Measurements from ENCODE around the gene DRD2.

The DRD2 gene

DNA sequence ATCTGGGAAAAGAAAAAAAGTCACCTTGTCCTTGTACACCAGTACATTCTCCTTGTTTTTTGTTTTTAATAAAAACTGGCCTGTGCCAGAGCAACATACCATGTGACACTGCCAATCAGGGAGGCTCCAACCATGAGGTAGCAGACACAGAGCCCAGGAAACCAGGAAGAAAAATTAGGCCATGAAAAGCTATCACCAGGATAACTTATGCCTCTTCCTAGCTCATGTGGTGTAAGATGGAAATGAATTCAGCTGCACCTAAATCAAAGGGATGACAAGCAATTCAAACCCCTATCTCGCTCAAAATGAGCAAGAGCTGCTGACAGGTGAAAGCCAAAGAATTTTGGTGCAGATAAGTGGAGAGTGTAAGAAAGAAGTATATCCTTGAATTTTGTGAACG lies 7.7 kb downstream of the DRD2 start:
- Histone ChIP-seq H3K27me3 (ENCODE audit: control insufficient read depth in 1 of 2, insufficient read depth in 2 of 2, low read length in 2 of 2) (no peaks in the 10 kb centered on the region), H3K9me3 (ENCODE audit: control insufficient read depth in 1 of 2, low read length in 2 of 2) (no peaks in the 10 kb centered on the region), H3K36me3 (ENCODE audit: control insufficient read depth in 1 of 2, insufficient read depth in 2 of 2, low read length in 2 of 2) (no peaks in the 10 kb centered on the region), H3K4me3 (ENCODE audit: low read depth in 1 of 2, low read length in 2 of 2) (no peak overlapping the region), H3K27ac (ENCODE audit: low read depth, low read length) (no peak overlapping the region), H3K9ac (ENCODE audit: low read depth in 1 of 2, low read length in 2 of 2) (no peak overlapping the region), H3K4me1 (ENCODE audit: control insufficient read depth in 1 of 2, insufficient read depth in 2 of 2, low read length in 2 of 2) (no peaks in the 10 kb centered on the region)

GRCh38 chr11:113465786-113466185 lies 9.4 kb downstream of the DRD2 start:
- Histone ChIP-seq H3K9me3 (ENCODE audit: control insufficient read depth in 1 of 2, low read length in 2 of 2) (no peaks in the 10 kb centered on the region), H3K36me3 (ENCODE audit: control insufficient read depth in 1 of 2, insufficient read depth in 2 of 2, low read length in 2 of 2) (no peaks in the 10 kb centered on the region), H3K4me1 (ENCODE audit: control insufficient read depth in 1 of 2, insufficient read depth in 2 of 2, low read length in 2 of 2) (no peaks in the 10 kb centered on the region), H3K9ac (ENCODE audit: low read depth in 1 of 2, low read length in 2 of 2) (no peak overlapping the region), H3K27me3 (ENCODE audit: control insufficient read depth in 1 of 2, insufficient read depth in 2 of 2, low read length in 2 of 2) (no peaks in the 10 kb centered on the region), H3K27ac (ENCODE audit: low read depth, low read length) (no peak overlapping the region), H3K4me3 (ENCODE audit: low read depth in 1 of 2, low read length in 2 of 2) (no peak overlapping the region)

- H3K9ac ChIP-seq (ENCODE audit: low read depth in 1 of 2, low read length in 2 of 2) = no peak overlapping the region
Measured at GRCh38 chr11:113464416-113464815, 10.8 kb downstream of the DRD2 start.

GRCh38 chr11:113462830-113463229 lies 12.4 kb downstream of the DRD2 start:
- H3K4me3 ChIP-seq (ENCODE audit: low read depth in 1 of 2, low read length in 2 of 2) = no peak overlapping the region
- H3K27ac ChIP-seq (ENCODE audit: low read depth, low read length) = no peak overlapping the region
- peaks cover 0 to 7% of the 10 kb centered on the region in 2 donors for H3K27me3 ChIP-seq (ENCODE audit: control insufficient read depth in 1 of 2, insufficient read depth in 2 of 2, low read length in 2 of 2)
- no peaks in the 10 kb centered on the region for H3K9me3 ChIP-seq (ENCODE audit: control insufficient read depth in 1 of 2, low read length in 2 of 2)
- H3K9ac ChIP-seq (ENCODE audit: low read depth in 1 of 2, low read length in 2 of 2) = no peak overlapping the region
- H3K4me1 ChIP-seq (ENCODE audit: control insufficient read depth in 1 of 2, insufficient read depth in 2 of 2, low read length in 2 of 2) = peaks cover 0 to 13% of the 10 kb centered on the region in 2 donors
- no peaks in the 10 kb centered on the region for H3K36me3 ChIP-seq (ENCODE audit: control insufficient read depth in 1 of 2, insufficient read depth in 2 of 2, low read length in 2 of 2)

More at GRCh38 chr11:113464416-113464815, 10.8 kb downstream of the DRD2 start:
- H3K4me3 ChIP-seq (ENCODE audit: low read depth in 1 of 2, low read length in 2 of 2) = no peak overlapping the region
- H3K4me1 ChIP-seq (ENCODE audit: control insufficient read depth in 1 of 2, insufficient read depth in 2 of 2, low read length in 2 of 2) = no peaks in the 10 kb centered on the region
- peaks cover 0 to 7% of the 10 kb centered on the region in 2 donors for H3K27me3 ChIP-seq (ENCODE audit: control insufficient read depth in 1 of 2, insufficient read depth in 2 of 2, low read length in 2 of 2)
- no peaks in the 10 kb centered on the region for H3K36me3 ChIP-seq (ENCODE audit: control insufficient read depth in 1 of 2, insufficient read depth in 2 of 2, low read length in 2 of 2)
- H3K27ac ChIP-seq (ENCODE audit: low read depth, low read length) = no peak overlapping the region
- no peaks in the 10 kb centered on the region for H3K9me3 ChIP-seq (ENCODE audit: control insufficient read depth in 1 of 2, low read length in 2 of 2)

GRCh38 chr11:113461639-113462038 lies 13.6 kb downstream of the DRD2 start:
- Histone ChIP-seq H3K4me3 (ENCODE audit: low read depth in 1 of 2, low read length in 2 of 2) (no peak overlapping the region), H3K4me1 (ENCODE audit: control insufficient read depth in 1 of 2, insufficient read depth in 2 of 2, low read length in 2 of 2) (peaks cover 3 to 24% of the 10 kb centered on the region in 2 donors), H3K9ac (ENCODE audit: low read depth in 1 of 2, low read length in 2 of 2) (no peak overlapping the region), H3K36me3 (ENCODE audit: control insufficient read depth in 1 of 2, insufficient read depth in 2 of 2, low read length in 2 of 2) (no peaks in the 10 kb centered on the region), H3K27ac (ENCODE audit: low read depth, low read length) (no peak overlapping the region), H3K9me3 (ENCODE audit: control insufficient read depth in 1 of 2, low read length in 2 of 2) (no peaks in the 10 kb centered on the region), H3K27me3 (ENCODE audit: control insufficient read depth in 1 of 2, insufficient read depth in 2 of 2, low read length in 2 of 2) (peaks cover 0 to 7% of the 10 kb centered on the region in 2 donors)

DNA sequence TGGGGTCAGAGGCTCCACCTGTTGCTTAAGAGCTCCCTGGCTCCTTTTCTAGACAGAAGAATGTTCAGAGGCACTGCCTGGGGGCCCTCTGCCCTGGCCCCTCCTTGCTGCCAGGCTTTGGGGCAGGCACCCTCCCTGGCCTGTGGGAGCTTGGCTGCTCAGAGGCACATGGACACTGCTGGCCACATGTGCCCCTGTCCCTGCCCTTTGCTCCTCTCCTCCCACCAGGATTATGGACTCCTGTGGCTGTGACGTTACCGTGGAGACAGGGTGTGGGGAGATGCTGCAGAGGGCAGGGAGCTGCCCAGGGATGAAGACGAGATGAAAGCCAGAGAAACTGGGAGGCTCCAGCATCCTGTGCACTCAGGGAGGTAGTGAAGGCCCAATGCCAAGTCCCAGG lies 14.7 kb downstream of the DRD2 start:
- Histone ChIP-seq H3K27me3 (ENCODE audit: control insufficient read depth in 1 of 2, insufficient read depth in 2 of 2, low read length in 2 of 2) (peaks cover 0 to 7% of the 10 kb centered on the region in 2 donors), H3K9ac (ENCODE audit: low read depth in 1 of 2, low read length in 2 of 2) (no peak overlapping the region), H3K36me3 (ENCODE audit: control insufficient read depth in 1 of 2, insufficient read depth in 2 of 2, low read length in 2 of 2) (no peaks in the 10 kb centered on the region), H3K9me3 (ENCODE audit: control insufficient read depth in 1 of 2, low read length in 2 of 2) (no peaks in the 10 kb centered on the region), H3K4me3 (ENCODE audit: low read depth in 1 of 2, low read length in 2 of 2) (no peak overlapping the region), H3K4me1 (ENCODE audit: control insufficient read depth in 1 of 2, insufficient read depth in 2 of 2, low read length in 2 of 2) (peaks cover 3 to 24% of the 10 kb centered on the region in 2 donors), H3K27ac (ENCODE audit: low read depth, low read length) (no peak overlapping the region)

DNA sequence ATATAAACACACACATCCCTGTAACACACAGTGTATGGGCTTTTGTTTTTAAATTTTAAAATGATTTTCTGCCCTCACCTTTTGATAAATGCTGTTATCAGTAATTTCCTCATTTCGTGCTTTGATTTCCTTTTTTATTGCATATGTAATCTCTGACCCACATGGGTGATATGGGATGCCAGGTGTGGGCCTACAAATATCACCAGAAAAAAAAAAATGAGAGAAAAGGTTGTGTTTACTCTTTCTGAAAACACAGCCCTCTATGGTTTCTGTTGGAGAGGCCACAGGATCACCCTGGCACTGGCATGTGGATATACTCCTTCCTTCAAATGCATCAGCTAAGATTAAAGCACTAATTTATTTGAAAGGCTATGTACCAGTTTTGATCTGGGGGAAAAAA lies 17.0 kb downstream of the DRD2 start:
- Histone ChIP-seq H3K27ac (ENCODE audit: low read depth, low read length) (no peak overlapping the region), H3K36me3 (ENCODE audit: control insufficient read depth in 1 of 2, insufficient read depth in 2 of 2, low read length in 2 of 2) (no peaks in the 10 kb centered on the region), H3K9ac (ENCODE audit: low read depth in 1 of 2, low read length in 2 of 2) (no peak overlapping the region), H3K27me3 (ENCODE audit: control insufficient read depth in 1 of 2, insufficient read depth in 2 of 2, low read length in 2 of 2) (peaks cover 0 to 7% of the 10 kb centered on the region in 2 donors), H3K9me3 (ENCODE audit: control insufficient read depth in 1 of 2, low read length in 2 of 2) (no peaks in the 10 kb centered on the region), H3K4me1 (ENCODE audit: control insufficient read depth in 1 of 2, insufficient read depth in 2 of 2, low read length in 2 of 2) (peaks cover 3 to 24% of the 10 kb centered on the region in 2 donors), H3K4me3 (ENCODE audit: low read depth in 1 of 2, low read length in 2 of 2) (no peak overlapping the region)

DNA sequence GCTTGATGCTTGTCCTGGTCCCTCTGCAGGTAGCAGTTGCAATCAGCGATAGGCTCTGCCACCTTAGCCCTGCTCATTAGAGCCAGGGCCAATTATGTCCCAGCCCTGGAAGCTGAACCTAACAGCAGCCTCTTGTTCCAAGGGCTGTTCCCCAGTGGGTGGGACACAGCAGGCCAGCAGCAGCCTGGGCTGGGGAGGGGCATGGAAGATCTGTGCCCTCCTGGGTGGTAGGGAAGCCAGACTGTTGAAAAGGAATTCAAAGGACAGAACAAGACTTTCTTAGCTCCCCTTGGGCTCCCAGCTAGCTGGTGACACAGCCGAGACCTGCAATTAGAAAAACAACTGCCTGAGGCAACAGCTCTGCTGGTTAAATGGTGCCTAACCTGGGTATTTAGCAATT lies 17.4 kb downstream of the DRD2 start:
- H3K4me1 ChIP-seq (ENCODE audit: control insufficient read depth in 1 of 2, insufficient read depth in 2 of 2, low read length in 2 of 2) = peaks cover 3 to 24% of the 10 kb centered on the region in 2 donors
- H3K4me3 ChIP-seq (ENCODE audit: low read depth in 1 of 2, low read length in 2 of 2) = no peak overlapping the region
- H3K27me3 ChIP-seq (ENCODE audit: control insufficient read depth in 1 of 2, insufficient read depth in 2 of 2, low read length in 2 of 2) = peaks cover 0 to 7% of the 10 kb centered on the region in 2 donors
- no peaks in the 10 kb centered on the region for H3K36me3 ChIP-seq (ENCODE audit: control insufficient read depth in 1 of 2, insufficient read depth in 2 of 2, low read length in 2 of 2)
- H3K27ac ChIP-seq (ENCODE audit: low read depth, low read length) = no peak overlapping the region
- H3K9ac ChIP-seq (ENCODE audit: low read depth in 1 of 2, low read length in 2 of 2) = no peak overlapping the region
- H3K9me3 ChIP-seq (ENCODE audit: control insufficient read depth in 1 of 2, low read length in 2 of 2) = no peaks in the 10 kb centered on the region

GRCh38 chr11:113454455-113454854 lies 20.7 kb downstream of the DRD2 start:
- Histone ChIP-seq H3K36me3 (ENCODE audit: control insufficient read depth in 1 of 2, insufficient read depth in 2 of 2, low read length in 2 of 2) (no peaks in the 10 kb centered on the region), H3K9me3 (ENCODE audit: control insufficient read depth in 1 of 2, low read length in 2 of 2) (no peaks in the 10 kb centered on the region), H3K4me3 (ENCODE audit: low read depth in 1 of 2, low read length in 2 of 2) (no peak overlapping the region), H3K9ac (ENCODE audit: low read depth in 1 of 2, low read length in 2 of 2) (no peak overlapping the region), H3K4me1 (ENCODE audit: control insufficient read depth in 1 of 2, insufficient read depth in 2 of 2, low read length in 2 of 2) (peaks cover 3 to 24% of the 10 kb centered on the region in 2 donors), H3K27ac (ENCODE audit: low read depth, low read length) (no peak overlapping the region), H3K27me3 (ENCODE audit: control insufficient read depth in 1 of 2, insufficient read depth in 2 of 2, low read length in 2 of 2) (no peaks in the 10 kb centered on the region)

DNA sequence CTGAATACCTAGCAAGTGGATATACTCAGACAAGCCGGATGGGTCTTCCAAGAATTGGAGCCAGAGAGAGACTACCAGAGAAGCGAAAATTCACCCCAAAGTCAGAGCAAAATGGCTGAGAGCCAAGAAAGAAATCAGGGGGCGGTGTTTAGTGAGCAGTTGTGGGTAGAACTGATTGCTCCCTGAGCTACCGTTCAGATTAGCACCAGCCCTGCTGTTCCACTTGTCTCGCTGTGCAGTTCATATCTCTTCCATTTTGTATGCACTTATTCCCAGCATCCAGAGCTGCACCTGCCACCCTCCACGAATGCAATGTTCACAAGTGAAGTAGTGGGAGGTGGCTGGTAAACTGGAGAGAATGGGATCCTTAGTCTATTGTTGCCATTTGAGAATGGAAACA lies 25.5 kb downstream of the DRD2 start:
- H3K9ac ChIP-seq (ENCODE audit: low read depth in 1 of 2, low read length in 2 of 2) = no peak overlapping the region

DNA sequence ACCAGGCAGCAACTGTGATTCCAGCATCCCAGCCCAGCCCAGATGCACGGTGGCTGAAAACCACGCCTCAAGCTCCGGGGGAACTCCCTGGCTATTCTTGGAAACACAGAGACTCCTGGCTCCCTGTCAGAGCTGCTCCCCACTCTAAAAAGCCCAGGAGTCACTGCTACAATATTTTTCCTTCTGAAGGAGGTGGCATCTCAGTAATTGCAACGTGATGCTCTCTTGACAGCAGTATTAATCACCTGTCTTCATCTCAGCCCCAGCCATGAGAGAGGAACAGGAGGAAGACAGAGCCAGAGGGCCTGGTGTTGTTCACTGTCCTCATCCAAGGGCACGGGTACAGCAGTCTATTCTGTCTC lies 26.9 kb downstream of the DRD2 start:
- H3K9me3 ChIP-seq (ENCODE audit: control insufficient read depth in 1 of 2, low read length in 2 of 2) = no peaks in the 10 kb centered on the region
- no peak overlapping the region for H3K9ac ChIP-seq (ENCODE audit: low read depth in 1 of 2, low read length in 2 of 2)
- no peaks in the 10 kb centered on the region for H3K27me3 ChIP-seq (ENCODE audit: control insufficient read depth in 1 of 2, insufficient read depth in 2 of 2, low read length in 2 of 2)
- no peaks in the 10 kb centered on the region for H3K36me3 ChIP-seq (ENCODE audit: control insufficient read depth in 1 of 2, insufficient read depth in 2 of 2, low read length in 2 of 2)
- H3K4me3 ChIP-seq (ENCODE audit: low read depth in 1 of 2, low read length in 2 of 2) = no peak overlapping the region
- no peak overlapping the region for H3K27ac ChIP-seq (ENCODE audit: low read depth, low read length)
- H3K4me1 ChIP-seq (ENCODE audit: control insufficient read depth in 1 of 2, insufficient read depth in 2 of 2, low read length in 2 of 2) = no peaks in the 10 kb centered on the region

More for the DNA sequence above, 25.5 kb downstream of the DRD2 start:
- Histone ChIP-seq H3K27me3 (ENCODE audit: control insufficient read depth in 1 of 2, insufficient read depth in 2 of 2, low read length in 2 of 2) (no peaks in the 10 kb centered on the region), H3K36me3 (ENCODE audit: control insufficient read depth in 1 of 2, insufficient read depth in 2 of 2, low read length in 2 of 2) (no peaks in the 10 kb centered on the region), H3K4me1 (ENCODE audit: control insufficient read depth in 1 of 2, insufficient read depth in 2 of 2, low read length in 2 of 2) (no peaks in the 10 kb centered on the region), H3K9me3 (ENCODE audit: control insufficient read depth in 1 of 2, low read length in 2 of 2) (no peaks in the 10 kb centered on the region), H3K4me3 (ENCODE audit: low read depth in 1 of 2, low read length in 2 of 2) (no peak overlapping the region), H3K27ac (ENCODE audit: low read depth, low read length) (no peak overlapping the region)

Measured in duodenal mucosa (tissue), 2 donors.